Measurements from ENCODE around the gene GP9. TPM values are rescaled to one million over a fixed set of nuclear protein-coding genes. Genes with fewer than 3 reads are reported as not detected.

Gene GP9
- total RNA-seq, 1 experiment from 2014 or later: not detected

- no peak for DNase-seq (ENCODE audit: low spot score)
- TF ChIP-seq CTCF (conservative IDR thresholded peaks at IDR 0.05; ENCODE audit: low read depth, low read length): no peak
- H3K9me3 ChIP-seq (ENCODE audit: low read depth, low read length, poor library complexity, severe bottlenecking): no peaks in the 10 kb centered on the region
- intact Hi-C loops (cut with micrococcal nuclease; ENCODE audit: unreplicated experiment): no loop called here
- no peaks in the 10 kb centered on the region for H3K36me3 ChIP-seq (ENCODE audit: insufficient read depth, low read length, poor library complexity, severe bottlenecking)
- no peaks in the 10 kb centered on the region for H3K27me3 ChIP-seq (replicated peaks; ENCODE audit: insufficient read depth, low read depth, low read length, poor library complexity)
- H3K4me3 ChIP-seq (ENCODE audit: low read depth, low read length, poor library complexity, severe bottlenecking): no peak overlapping the region
- POLR2A ChIA-PET (ENCODE audit: low non-redundant PET): no interaction called here
- no peak overlapping the region for H3K27ac ChIP-seq (ENCODE audit: low read depth, low read length, poor library complexity, severe bottlenecking)
- CTCF ChIA-PET: interaction anchor here (0.6 kb wide), 1 partner anchor 104 kb away, joined by 8 read pairs; no protein-coding TSS in a partner anchor
- no TSS peak for BruUV-seq (replicated peaks)
- no peaks in the 10 kb centered on the region for H3K4me1 ChIP-seq (ENCODE audit: insufficient read depth, low read length, poor library complexity, severe bottlenecking)
These were observed 14.9 kb upstream of the GP9 start for GRCh38 chr3:129045675-129046036.

- CTCF ChIA-PET: interaction anchor here (0.6 kb wide), 1 partner anchor 103 kb away, joined by 8 read pairs; no protein-coding TSS in a partner anchor
These were observed 14.4 kb upstream of the GP9 start for GRCh38 chr3:129046037-129046731.

DNA sequence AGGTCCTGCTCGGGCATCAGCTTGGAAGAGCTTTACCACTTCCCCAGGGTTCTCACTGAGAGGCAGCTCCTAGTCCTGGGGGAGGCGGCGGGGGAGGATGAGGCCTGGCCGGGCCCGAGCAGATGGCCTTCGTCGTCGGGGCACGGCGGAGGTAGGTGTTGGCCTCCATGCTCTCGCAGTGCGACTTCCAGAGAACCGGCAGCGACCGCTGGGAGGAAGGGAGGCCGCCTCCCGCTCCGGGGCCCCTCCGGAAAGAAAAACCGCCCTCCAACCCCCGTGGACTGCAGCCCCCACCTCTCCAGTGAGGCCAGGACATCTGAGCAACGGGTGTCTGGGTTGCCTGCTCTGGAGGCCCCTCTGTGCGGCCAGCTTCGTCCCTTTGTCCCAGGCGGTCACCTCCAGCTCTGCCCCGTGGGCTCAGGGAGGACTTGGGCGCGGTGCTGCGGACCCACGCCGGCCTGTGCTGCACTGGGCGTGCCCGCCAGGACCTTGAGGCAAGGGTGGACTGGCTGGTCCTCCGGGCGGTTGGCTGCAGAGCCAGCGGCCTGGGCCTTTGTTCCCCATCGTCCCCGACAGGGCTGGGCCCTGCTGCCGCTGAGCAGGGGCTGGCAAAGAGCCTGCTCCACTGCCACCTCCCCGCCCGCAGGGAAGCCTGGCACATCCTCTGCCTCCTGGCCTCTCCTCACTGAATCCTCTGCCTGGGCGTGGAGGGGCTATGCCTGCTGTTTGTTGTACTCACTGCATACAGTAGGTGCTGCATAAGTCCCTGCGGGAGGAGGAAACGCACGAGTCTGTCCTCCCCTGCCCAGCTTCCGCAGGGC, 13.6 kb upstream of the GP9 start:
- Histone ChIP-seq H3K4me1 (ENCODE audit: insufficient read depth, low read length, poor library complexity, severe bottlenecking) (no peaks in the 10 kb centered on the region), H3K9me3 (ENCODE audit: low read depth, low read length, poor library complexity, severe bottlenecking) (no peaks in the 10 kb centered on the region), H3K27ac (ENCODE audit: low read depth, low read length, poor library complexity, severe bottlenecking) (no peak overlapping the region), H3K27me3 (replicated peaks; ENCODE audit: insufficient read depth, low read depth, low read length, poor library complexity) (no peaks in the 10 kb centered on the region), H3K4me3 (ENCODE audit: low read depth, low read length, poor library complexity, severe bottlenecking) (no peak overlapping the region), H3K36me3 (ENCODE audit: insufficient read depth, low read length, poor library complexity, severe bottlenecking) (no peaks in the 10 kb centered on the region)
- no peak for DNase-seq (ENCODE audit: low spot score)
- TF ChIP-seq CTCF (conservative IDR thresholded peaks at IDR 0.05; ENCODE audit: low read depth, low read length): no peak
- no peak for TF ChIP-seq EZH2 (IDR thresholded peaks at IDR 0.05; ENCODE audit: borderline replicate concordance, low read depth, low read length, poor library complexity, severe bottlenecking)
- CTCF ChIA-PET: no interaction called here
- intact Hi-C loops (cut with micrococcal nuclease; ENCODE audit: unreplicated experiment): no loop called here
- no TSS peak for BruUV-seq (replicated peaks)
- POLR2A ChIA-PET (ENCODE audit: low non-redundant PET): no interaction called here

More at GRCh38 chr3:129046037-129046731, 14.4 kb upstream of the GP9 start:
- Histone ChIP-seq H3K27me3 (replicated peaks; ENCODE audit: insufficient read depth, low read depth, low read length, poor library complexity) (no peaks in the 10 kb centered on the region), H3K4me3 (ENCODE audit: low read depth, low read length, poor library complexity, severe bottlenecking) (no peak overlapping the region), H3K27ac (ENCODE audit: low read depth, low read length, poor library complexity, severe bottlenecking) (no peak overlapping the region), H3K4me1 (ENCODE audit: insufficient read depth, low read length, poor library complexity, severe bottlenecking) (no peaks in the 10 kb centered on the region), H3K36me3 (ENCODE audit: insufficient read depth, low read length, poor library complexity, severe bottlenecking) (no peaks in the 10 kb centered on the region), H3K9me3 (ENCODE audit: low read depth, low read length, poor library complexity, severe bottlenecking) (no peaks in the 10 kb centered on the region)
- POLR2A ChIA-PET (ENCODE audit: low non-redundant PET): no interaction called here
- DNase-seq (ENCODE audit: low spot score): no peak
- TF ChIP-seq EZH2 (IDR thresholded peaks at IDR 0.05; ENCODE audit: borderline replicate concordance, low read depth, low read length, poor library complexity, severe bottlenecking): no peak
- no peak for TF ChIP-seq CTCF (conservative IDR thresholded peaks at IDR 0.05; ENCODE audit: low read depth, low read length)
- intact Hi-C loops (cut with micrococcal nuclease; ENCODE audit: unreplicated experiment): no loop called here
- no TSS peak for BruUV-seq (replicated peaks)

Measured in A673 (cell line).